Muscle of leg (tissue), 11 donors: ENCODE results near the gene WBP1L. TPM values are rescaled to one million over a fixed set of nuclear protein-coding genes. Genes with fewer than 3 reads are reported as not detected.

Experiments used
- DNase-seq: peaks from one replicate; pipeline ENCODE4 v3.0.0; 2013
- H3K27ac ChIP-seq: one replicate; pipeline ENCODE4 v1.5.1; 2013; ENCODE audit warnings: mild to moderate bottlenecking, low read length, control low read depth
- H3K27me3 ChIP-seq: one replicate; pipeline ENCODE4 v1.6.1; 2013; ENCODE audit warnings: low read length; ENCODE audit not compliant: control insufficient read depth, insufficient read depth
- H3K36me3 ChIP-seq: one replicate; pipeline ENCODE4 v1.6.1; 2013; ENCODE audit warnings: low read length; ENCODE audit not compliant: control insufficient read depth, insufficient read depth
- H3K4me1 ChIP-seq: one replicate; pipeline ENCODE4 v1.6.1; 2013; ENCODE audit warnings: low read length; ENCODE audit not compliant: control insufficient read depth, insufficient read depth
- H3K4me3 ChIP-seq: one replicate; pipeline ENCODE4 v1.5.1; 2013; ENCODE audit warnings: low read length, control low read depth
- H3K9me3 ChIP-seq: replicated peaks from 2 replicates; pipeline ENCODE4 v1.6.1; 2013; ENCODE audit warnings: low read depth, low read length; ENCODE audit not compliant: control insufficient read depth
- WGBS: methylation state at CpG from one replicate; pipeline ENCODE4 v1.1.5; 2013; ENCODE audit warnings: missing lambda C conversion rate; ENCODE audit not compliant: insufficient coverage; 5-methylcytosine and 5-hydroxymethylcytosine counted together
- polyA plus RNA-seq, 8 donors: library from polyadenylated mRNA; unstranded; fragments of 120-200 nt; gene quantifications; one replicate each; pipeline versions ENCODE4 v1.2.1 to v1.2.3, GENCODE V29; 2013; ENCODE audit warnings: inconsistent platforms in 1 of 8, low replicate concordance in 1 of 8; ENCODE audit not compliant: insufficient read length in 8 of 8, insufficient read depth in 1 of 8
- total RNA-seq: library from RNA; stranded (reverse); fragments of 120-200 nt; gene quantifications from one replicate; pipeline ENCODE4 v1.2.4, GENCODE V29; 2013

WBP1L gene
- total and polyA plus RNA-seq, 9 donors, result 30.7 to 57.3 (median 48.2) TPM

GRCh38 chr10:102791754-102792395 is 48.1 kb downstream of the WBP1L start:
- Histone ChIP-seq H3K4me1 (peaks cover 38% of the 10 kb centered on the region), H3K4me3 (no peak overlapping the region), H3K27me3 (no peaks in the 10 kb centered on the region), H3K36me3 (peaks cover 15% of the 10 kb centered on the region), H3K27ac (peak overlapping the region; percentile 72), H3K9me3 (no peaks in the 10 kb centered on the region)
- peak; percentile 86 for DNase-seq
- 49% methylated on average over 2 of the region's 8 CpGs for WGBS

GRCh38 chr10:102795453-102796406 is 52.0 kb downstream of the WBP1L start:
- peaks cover 38% of the 10 kb centered on the region for H3K36me3 ChIP-seq
- H3K9me3 ChIP-seq, result no peaks in the 10 kb centered on the region
- no peak overlapping the region for H3K4me3 ChIP-seq
- no peaks in the 10 kb centered on the region for H3K27me3 ChIP-seq
- WGBS, result 44% methylated on average over 11 of the region's 15 CpGs
- peaks cover 67% of the 10 kb centered on the region for H3K4me1 ChIP-seq
- DNase-seq, result peak; percentile 52
- H3K27ac ChIP-seq, result peak overlapping the region; percentile 92

DNA sequence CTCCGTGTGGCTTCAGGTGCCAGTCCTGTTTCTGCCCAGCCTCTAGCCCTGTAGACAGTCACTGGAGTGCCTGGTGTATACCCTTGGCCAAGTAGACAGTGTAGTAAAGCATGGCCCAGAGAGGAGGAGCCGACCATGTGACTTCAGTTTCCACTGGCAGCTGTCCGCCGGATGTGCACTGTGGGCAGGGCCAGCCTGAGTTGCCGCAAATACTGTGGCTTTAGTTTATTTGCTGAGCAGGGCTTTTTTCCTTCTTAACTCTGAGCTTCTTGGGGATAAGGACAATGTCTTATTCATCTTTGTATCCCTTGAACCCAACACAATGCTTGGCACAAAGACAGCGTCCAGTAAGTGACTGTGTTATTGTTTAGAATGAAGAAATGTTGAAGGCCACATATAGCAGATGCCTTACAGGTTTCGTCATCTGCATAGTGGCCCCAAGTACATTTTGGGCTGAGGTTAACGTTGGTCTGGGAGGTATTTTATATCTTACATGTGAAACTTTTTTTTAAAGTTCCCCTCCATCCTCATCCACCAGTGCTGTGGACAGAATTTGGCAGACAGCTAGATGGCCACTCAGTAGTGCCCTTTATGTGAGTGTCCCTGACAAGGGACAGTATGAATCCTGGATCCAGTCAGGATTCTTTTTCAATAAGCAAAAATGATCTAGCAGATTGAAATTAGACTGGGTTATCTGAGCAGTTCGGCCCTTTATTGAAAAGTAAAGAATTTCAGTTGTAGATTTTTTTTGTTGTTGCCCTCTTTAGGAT is 52.8 kb downstream of the WBP1L start:
- Histone ChIP-seq H3K36me3 (peaks cover 40% of the 10 kb centered on the region), H3K27ac (peak overlapping the region; percentile 92), H3K4me1 (peaks cover 72% of the 10 kb centered on the region), H3K4me3 (peak overlapping the region; percentile 4), H3K27me3 (no peaks in the 10 kb centered on the region), H3K9me3 (no peaks in the 10 kb centered on the region)
- peak; percentile 96 for DNase-seq
- WGBS, result 33% methylated on average over 3 of the region's 9 CpGs

DNA sequence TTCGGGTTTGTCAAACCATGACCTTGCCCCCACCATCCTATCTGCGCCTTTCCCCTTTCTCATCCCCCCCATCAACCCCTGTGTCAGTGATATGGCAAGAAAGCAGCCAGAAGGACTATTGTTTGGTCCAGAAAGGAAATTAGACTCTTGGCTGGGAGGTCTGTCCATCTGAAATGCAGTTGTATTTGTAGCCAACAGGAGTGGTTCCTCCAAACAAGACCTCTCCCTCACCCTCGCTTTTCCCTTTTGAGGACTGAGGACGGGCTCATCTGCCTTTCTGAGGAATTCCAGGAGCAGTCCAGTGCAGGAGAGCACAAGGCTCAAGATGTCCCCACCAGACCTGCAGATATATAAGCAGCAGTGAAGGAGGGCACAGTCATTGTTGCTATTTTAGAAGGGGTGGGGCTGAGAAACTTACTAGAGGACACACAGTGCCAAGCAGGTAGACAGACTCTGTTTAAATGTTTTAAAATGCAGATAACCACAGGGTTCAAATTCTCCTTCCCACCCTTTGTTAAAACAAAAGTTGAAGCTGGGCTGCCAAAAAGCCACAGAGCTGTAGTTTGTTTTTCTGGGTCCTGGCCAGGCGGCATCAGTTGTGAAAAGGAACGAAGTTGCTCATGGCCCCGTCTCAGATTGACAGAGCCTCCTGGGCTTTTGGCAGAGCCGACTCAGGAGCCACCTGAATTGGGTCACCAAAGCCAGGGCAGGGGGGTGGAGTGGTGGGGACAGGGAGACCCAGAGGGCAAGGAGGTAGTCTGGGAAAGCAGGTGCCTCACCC is 56.1 kb downstream of the WBP1L start:
- H3K4me3 ChIP-seq, result no peak overlapping the region
- peaks cover 65% of the 10 kb centered on the region for H3K4me1 ChIP-seq
- DNase-seq, result peak; percentile 69
- H3K27me3 ChIP-seq, result no peaks in the 10 kb centered on the region
- peak overlapping the region; percentile 86 for H3K27ac ChIP-seq
- 44% methylated on average over 4 of the region's 8 CpGs for WGBS
- H3K36me3 ChIP-seq, result peaks cover 41% of the 10 kb centered on the region
- H3K9me3 ChIP-seq, result no peaks in the 10 kb centered on the region

GRCh38 chr10:102800611-102801335 is 57.0 kb downstream of the WBP1L start:
- H3K4me3 ChIP-seq, result no peak overlapping the region
- DNase-seq, result peak; percentile 73
- WGBS, result 36% methylated on average over 3 of the region's 10 CpGs
- peaks cover 58% of the 10 kb centered on the region for H3K4me1 ChIP-seq
- H3K27ac ChIP-seq, result peak overlapping the region; percentile 86
- H3K36me3 ChIP-seq, result peaks cover 45% of the 10 kb centered on the region
- no peaks in the 10 kb centered on the region for H3K27me3 ChIP-seq
- H3K9me3 ChIP-seq, result no peaks in the 10 kb centered on the region

GRCh38 chr10:102801496-102801895 is 57.7 kb downstream of the WBP1L start:
- peak; percentile 66 for DNase-seq

DNA sequence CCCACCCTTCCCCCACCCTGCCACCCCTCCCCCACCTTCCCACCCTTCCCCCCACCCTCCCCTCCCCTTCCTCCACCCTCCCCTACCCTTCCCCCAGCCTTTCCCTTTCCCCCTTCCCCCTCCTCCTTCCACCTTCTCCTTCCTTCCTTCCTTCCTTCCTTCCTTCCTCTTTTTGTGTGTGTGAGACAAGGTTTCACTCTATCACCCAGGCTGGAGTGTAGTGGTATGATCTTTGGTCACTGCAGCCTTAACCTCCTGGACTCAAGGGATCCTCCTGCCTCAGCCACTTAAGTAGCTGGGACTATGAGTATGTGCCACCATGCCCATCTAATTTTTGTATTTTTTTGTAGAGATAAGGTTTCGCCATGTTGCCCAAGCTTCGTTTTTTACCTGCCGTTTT is 58.2 kb downstream of the WBP1L start:
- no peaks in the 10 kb centered on the region for H3K9me3 ChIP-seq
- WGBS, result no CpG with 5 or more reads among the region's 3 CpGs
- H3K27ac ChIP-seq, result peak overlapping the region; percentile 63
- H3K4me1 ChIP-seq, result peaks cover 46% of the 10 kb centered on the region
- no peak overlapping the region for H3K4me3 ChIP-seq
- DNase-seq, result no peak
- no peaks in the 10 kb centered on the region for H3K27me3 ChIP-seq
- H3K36me3 ChIP-seq, result peaks cover 45% of the 10 kb centered on the region

More at GRCh38 chr10:102801496-102801895, 57.7 kb downstream of the WBP1L start:
- Histone ChIP-seq H3K4me3 (no peak overlapping the region), H3K9me3 (no peaks in the 10 kb centered on the region), H3K27me3 (no peaks in the 10 kb centered on the region), H3K4me1 (peaks cover 51% of the 10 kb centered on the region), H3K36me3 (peaks cover 45% of the 10 kb centered on the region), H3K27ac (peak overlapping the region; percentile 86)
- WGBS, result no CpG with 5 or more reads among the region's 2 CpGs

GRCh38 chr10:102802920-102803534 is 59.3 kb downstream of the WBP1L start:
- Histone ChIP-seq H3K9me3 (no peaks in the 10 kb centered on the region), H3K4me1 (peaks cover 43% of the 10 kb centered on the region), H3K27ac (peak overlapping the region; percentile 63), H3K27me3 (no peaks in the 10 kb centered on the region), H3K4me3 (no peak overlapping the region), H3K36me3 (peaks cover 42% of the 10 kb centered on the region)
- 60% methylated on average over 1 of the region's 6 CpGs for WGBS
- peak; percentile 92 for DNase-seq
